SJSA1 (cell line): ENCODE data around the gene FGD3. TPM values are rescaled to one million over a fixed set of nuclear protein-coding genes. Genes with fewer than 3 reads are reported as not detected.

Source experiments
- DNase-seq, 2 experiments: peaks; one replicate each; pipeline ENCODE4 v3.0.0-alpha.2; 2015 to 2020; ENCODE audit warnings: low spot score in 2 of 2, low read depth in 1 of 2
- H3K27ac ChIP-seq: fragments of 250-450 bp; sonication (Bioruptor Pico); 2 replicates; pipeline ENCODE4 v1.5.1; 2020; ENCODE audit warnings: mild to moderate bottlenecking, moderate library complexity
- H3K27me3 ChIP-seq: fragments of 250-450 bp; sonication (Bioruptor Pico); replicated peaks from 2 replicates; pipeline ENCODE4 v1.5.1; 2020; ENCODE audit warnings: mild to moderate bottlenecking, moderate library complexity
- H3K36me3 ChIP-seq: fragments of 250-450 bp; sonication (Bioruptor Pico); 2 replicates; pipeline ENCODE4 v1.5.1; 2020; ENCODE audit warnings: mild to moderate bottlenecking
- H3K4me1 ChIP-seq: fragments of 250-450 bp; sonication (Bioruptor Pico); replicated peaks from 2 replicates; pipeline ENCODE4 v1.6.1; 2021; ENCODE audit warnings: mild to moderate bottlenecking
- H3K4me3 ChIP-seq: fragments of 250-450 bp; sonication (Bioruptor Pico); 2 replicates; pipeline ENCODE4 v1.5.1; 2020; ENCODE audit warnings: mild to moderate bottlenecking
- H3K9me3 ChIP-seq: fragments of 250-450 bp; sonication (Bioruptor Pico); replicated peaks from 2 replicates; pipeline ENCODE4 v1.5.1; 2020; ENCODE audit warnings: mild to moderate bottlenecking
- total RNA-seq: library from RNA; depleted of rRNA; stranded (reverse); fragments of >200 nt; shearing (Covaris generic); gene quantifications from 2 replicates; pipeline ENCODE4 v1.2.3, GENCODE V29; 2014

The FGD3 gene
- total RNA-seq, 1 experiment from 2014 or later: not detected

GRCh38 chr9:92964607-92965060 is 17.3 kb downstream of the FGD3 start:
- no peaks in the 10 kb centered on the region for H3K27me3 ChIP-seq
- H3K9me3 ChIP-seq: no peaks in the 10 kb centered on the region
- no peak overlapping the region for H3K4me3 ChIP-seq
- no peak for DNase-seq
- H3K27ac ChIP-seq: no peak overlapping the region
- H3K4me1 ChIP-seq: no peaks in the 10 kb centered on the region
- H3K36me3 ChIP-seq: no peaks in the 10 kb centered on the region

- Histone ChIP-seq H3K36me3 (no peaks in the 10 kb centered on the region), H3K27ac (no peak overlapping the region)
Observed at GRCh38 chr9:92965061-92965758, 17.9 kb downstream of the FGD3 start.

GRCh38 chr9:92965759-92966517 is 18.6 kb downstream of the FGD3 start:
- Histone ChIP-seq H3K9me3 (no peaks in the 10 kb centered on the region), H3K27ac (no peak overlapping the region), H3K27me3 (no peaks in the 10 kb centered on the region), H3K4me1 (peaks cover 4% of the 10 kb centered on the region), H3K4me3 (no peak overlapping the region), H3K36me3 (no peaks in the 10 kb centered on the region)
- no peak for DNase-seq

More at GRCh38 chr9:92965061-92965758, 17.9 kb downstream of the FGD3 start:
- no peak overlapping the region for H3K4me3 ChIP-seq
- no peaks in the 10 kb centered on the region for H3K9me3 ChIP-seq
- DNase-seq: no peak
- no peaks in the 10 kb centered on the region for H3K27me3 ChIP-seq
- peaks cover 4% of the 10 kb centered on the region for H3K4me1 ChIP-seq

- H3K4me1 ChIP-seq: peaks cover 4% of the 10 kb centered on the region
- H3K27ac ChIP-seq: no peak overlapping the region
- DNase-seq: no peak
- no peaks in the 10 kb centered on the region for H3K27me3 ChIP-seq
- H3K4me3 ChIP-seq: no peak overlapping the region
- H3K9me3 ChIP-seq: no peaks in the 10 kb centered on the region
- no peaks in the 10 kb centered on the region for H3K36me3 ChIP-seq
Observed at GRCh38 chr9:92966518-92966800, 19.1 kb downstream of the FGD3 start.

GRCh38 chr9:92968081-92968480 is 20.8 kb downstream of the FGD3 start:
- DNase-seq: no peak
- H3K27ac ChIP-seq: no peak overlapping the region
- H3K9me3 ChIP-seq: no peaks in the 10 kb centered on the region
- no peaks in the 10 kb centered on the region for H3K36me3 ChIP-seq
- H3K27me3 ChIP-seq: no peaks in the 10 kb centered on the region
- no peak overlapping the region for H3K4me3 ChIP-seq
- H3K4me1 ChIP-seq: peaks cover 4% of the 10 kb centered on the region

- no peaks in the 10 kb centered on the region for H3K9me3 ChIP-seq
- H3K4me3 ChIP-seq: no peak overlapping the region
- H3K4me1 ChIP-seq: peaks cover 4% of the 10 kb centered on the region
- no peak overlapping the region for H3K27ac ChIP-seq
- H3K27me3 ChIP-seq: no peaks in the 10 kb centered on the region
- H3K36me3 ChIP-seq: no peaks in the 10 kb centered on the region
- DNase-seq: peak in 1 of 2 experiments; percentile 31
Observed at GRCh38 chr9:92969516-92970466, 22.5 kb downstream of the FGD3 start.

- no peak overlapping the region for H3K27ac ChIP-seq
- H3K4me3 ChIP-seq: no peak overlapping the region
- H3K4me1 ChIP-seq: peaks cover 4% of the 10 kb centered on the region
- no peaks in the 10 kb centered on the region for H3K27me3 ChIP-seq
- peak; percentile 56 to 58 for DNase-seq
- H3K9me3 ChIP-seq: no peaks in the 10 kb centered on the region
- H3K36me3 ChIP-seq: no peaks in the 10 kb centered on the region
Observed at GRCh38 chr9:92970467-92970923, 23.2 kb downstream of the FGD3 start.

GRCh38 chr9:92971121-92971520 is 23.8 kb downstream of the FGD3 start:
- no peak overlapping the region for H3K4me3 ChIP-seq
- H3K27me3 ChIP-seq: no peaks in the 10 kb centered on the region
- peaks cover 4% of the 10 kb centered on the region for H3K4me1 ChIP-seq
- DNase-seq: peak in 1 of 2 experiments; percentile 6
- no peak overlapping the region for H3K27ac ChIP-seq
- H3K9me3 ChIP-seq: no peaks in the 10 kb centered on the region
- H3K36me3 ChIP-seq: no peaks in the 10 kb centered on the region

- Histone ChIP-seq H3K27ac (no peak overlapping the region), H3K4me3 (no peak overlapping the region), H3K4me1 (peaks cover 4% of the 10 kb centered on the region), H3K36me3 (no peaks in the 10 kb centered on the region), H3K9me3 (no peaks in the 10 kb centered on the region), H3K27me3 (no peaks in the 10 kb centered on the region)
- DNase-seq: no peak
Observed at GRCh38 chr9:92971776-92972175, 24.5 kb downstream of the FGD3 start.

GRCh38 chr9:92973700-92974099 is 26.4 kb downstream of the FGD3 start:
- DNase-seq: no peak
- H3K4me1 ChIP-seq: peaks cover 4% of the 10 kb centered on the region
- no peaks in the 10 kb centered on the region for H3K27me3 ChIP-seq
- H3K4me3 ChIP-seq: no peak overlapping the region
- no peaks in the 10 kb centered on the region for H3K36me3 ChIP-seq
- H3K27ac ChIP-seq: no peak overlapping the region
- no peaks in the 10 kb centered on the region for H3K9me3 ChIP-seq

GRCh38 chr9:92974161-92974661 is 26.9 kb downstream of the FGD3 start:
- Histone ChIP-seq H3K27me3 (no peaks in the 10 kb centered on the region), H3K36me3 (no peaks in the 10 kb centered on the region), H3K4me3 (no peak overlapping the region), H3K9me3 (no peaks in the 10 kb centered on the region), H3K4me1 (peaks cover 4% of the 10 kb centered on the region), H3K27ac (no peak overlapping the region)
- DNase-seq: no peak

- Histone ChIP-seq H3K9me3 (no peaks in the 10 kb centered on the region), H3K27ac (no peak overlapping the region), H3K27me3 (0 out of 2 replicates have a peak, but pooled peaks cover 2% of the 10 kb centered on the region), H3K4me1 (peaks cover under 1% of the 10 kb centered on the region), H3K36me3 (no peaks in the 10 kb centered on the region), H3K4me3 (no peak overlapping the region)
- no peak for DNase-seq
Observed at GRCh38 chr9:92974761-92975755, 27.7 kb downstream of the FGD3 start.
